LoVo (cell line): Measurements from ENCODE around the gene SLC24A3.

Experiments used
- DNase-seq: peaks from one replicate; pipeline ENCODE4 v3.0.0-alpha.2; 2016; ENCODE audit warnings: low spot score

SLC24A3 gene

GRCh38 chr20:19502169-19502568 is 289.7 kb downstream of the SLC24A3 start:
- DNase-seq = no peak

- no peak for DNase-seq
These were observed 291.8 kb downstream of the SLC24A3 start for GRCh38 chr20:19504251-19504650.

DNA sequence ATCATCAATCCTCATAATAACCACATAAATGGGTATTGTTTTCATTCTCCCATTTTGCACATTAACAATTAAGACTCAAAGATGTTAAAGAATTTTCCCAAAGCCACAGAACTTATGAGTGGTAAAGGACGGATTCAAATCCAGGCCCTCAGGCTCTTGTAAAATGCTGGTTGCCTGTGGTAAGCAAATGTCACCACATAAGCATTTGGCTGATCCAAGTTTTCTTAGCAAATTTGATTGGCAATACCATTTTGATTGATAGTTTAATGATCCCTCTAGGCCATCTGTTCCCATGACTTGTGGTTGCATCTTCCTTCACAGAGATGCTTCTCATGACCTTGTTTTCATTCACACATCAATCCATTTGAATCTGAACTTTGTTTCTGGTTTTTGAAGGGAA is 293.6 kb downstream of the SLC24A3 start:
- no peak for DNase-seq

DNA sequence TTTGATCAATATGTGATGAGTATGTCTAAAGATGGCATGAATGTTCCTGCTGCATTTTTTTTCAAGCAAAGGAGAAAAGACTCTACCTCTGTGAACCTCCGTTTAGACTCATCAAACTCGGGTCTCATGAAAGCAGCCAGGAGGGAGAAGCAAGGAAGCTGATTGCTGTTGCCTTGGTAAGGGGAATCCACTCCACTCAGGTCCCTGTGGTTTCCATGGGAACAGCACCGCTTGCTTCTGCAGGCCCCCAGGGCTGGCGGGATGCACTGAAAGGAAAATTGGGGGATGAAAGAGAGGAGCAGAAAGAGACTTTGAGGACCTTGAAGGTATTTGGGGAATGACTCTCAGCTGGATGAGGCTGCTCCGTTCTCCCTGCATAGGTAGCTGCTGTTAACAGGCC is 296.0 kb downstream of the SLC24A3 start:
- no peak for DNase-seq

GRCh38 chr20:19510611-19511010 is 298.2 kb downstream of the SLC24A3 start:
- DNase-seq = no peak

GRCh38 chr20:19511931-19512330 is 299.5 kb downstream of the SLC24A3 start:
- DNase-seq = no peak

DNA sequence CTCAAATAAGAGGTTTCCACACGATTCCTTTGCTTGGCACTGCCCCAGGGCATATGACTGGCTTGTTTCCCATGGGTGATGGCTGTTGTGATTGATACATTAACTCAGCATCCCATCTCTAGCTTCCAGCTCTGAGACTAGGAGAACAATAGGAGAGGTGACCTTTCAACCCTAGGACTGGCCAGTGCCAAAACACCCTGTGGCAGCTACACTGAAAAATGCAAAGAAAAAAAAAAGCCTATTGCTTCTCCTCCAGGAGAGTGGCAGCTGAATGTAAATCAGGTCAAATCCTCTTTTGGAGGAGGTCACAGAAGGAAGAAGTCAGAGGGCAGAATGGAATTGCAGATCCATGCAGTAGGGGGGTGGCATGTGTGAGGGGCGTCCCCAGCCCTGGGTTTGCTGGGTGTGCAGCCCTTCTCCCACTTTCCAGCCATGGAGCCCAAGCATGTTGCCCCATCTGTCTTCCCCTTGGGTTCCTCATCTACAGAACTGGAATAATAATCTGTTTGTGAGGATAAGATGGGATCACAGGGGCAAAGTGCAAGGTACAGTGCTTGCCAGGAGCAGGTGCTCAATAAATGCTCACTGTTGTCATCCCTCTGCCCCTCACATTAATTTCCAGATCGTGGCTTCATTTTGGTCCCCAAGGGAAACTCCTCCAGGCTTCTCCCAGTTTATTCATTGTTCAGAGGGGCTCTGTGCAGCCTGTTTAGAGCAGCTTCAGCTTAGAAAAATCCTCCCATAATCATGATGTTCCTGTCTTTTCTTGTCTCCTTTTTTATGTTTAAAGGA is 300.6 kb downstream of the SLC24A3 start:
- DNase-seq = no peak

- no peak for DNase-seq
These were observed 302.6 kb downstream of the SLC24A3 start for GRCh38 chr20:19515074-19515473.

DNA sequence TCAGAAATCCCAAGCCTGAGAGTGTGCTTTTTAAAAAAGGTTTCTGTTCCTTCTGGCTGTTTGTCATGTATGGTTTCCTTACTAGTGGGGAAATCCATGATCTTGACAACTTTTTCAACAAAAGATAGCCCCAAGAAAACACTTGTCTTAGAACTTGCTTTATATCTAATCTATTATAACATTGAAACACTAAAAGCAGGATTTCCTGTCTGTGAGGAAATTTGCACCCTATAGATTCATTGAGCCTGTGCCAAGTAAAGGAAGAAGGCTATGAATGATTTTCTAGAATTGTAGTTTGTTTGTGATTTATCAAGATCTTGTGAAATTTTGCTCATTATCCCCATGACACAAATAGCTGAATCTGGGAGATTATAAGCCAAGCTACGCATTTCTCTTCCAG is 307.0 kb downstream of the SLC24A3 start:
- DNase-seq = no peak

- no peak for DNase-seq
These were observed 307.8 kb downstream of the SLC24A3 start for GRCh38 chr20:19520261-19520660.

DNA sequence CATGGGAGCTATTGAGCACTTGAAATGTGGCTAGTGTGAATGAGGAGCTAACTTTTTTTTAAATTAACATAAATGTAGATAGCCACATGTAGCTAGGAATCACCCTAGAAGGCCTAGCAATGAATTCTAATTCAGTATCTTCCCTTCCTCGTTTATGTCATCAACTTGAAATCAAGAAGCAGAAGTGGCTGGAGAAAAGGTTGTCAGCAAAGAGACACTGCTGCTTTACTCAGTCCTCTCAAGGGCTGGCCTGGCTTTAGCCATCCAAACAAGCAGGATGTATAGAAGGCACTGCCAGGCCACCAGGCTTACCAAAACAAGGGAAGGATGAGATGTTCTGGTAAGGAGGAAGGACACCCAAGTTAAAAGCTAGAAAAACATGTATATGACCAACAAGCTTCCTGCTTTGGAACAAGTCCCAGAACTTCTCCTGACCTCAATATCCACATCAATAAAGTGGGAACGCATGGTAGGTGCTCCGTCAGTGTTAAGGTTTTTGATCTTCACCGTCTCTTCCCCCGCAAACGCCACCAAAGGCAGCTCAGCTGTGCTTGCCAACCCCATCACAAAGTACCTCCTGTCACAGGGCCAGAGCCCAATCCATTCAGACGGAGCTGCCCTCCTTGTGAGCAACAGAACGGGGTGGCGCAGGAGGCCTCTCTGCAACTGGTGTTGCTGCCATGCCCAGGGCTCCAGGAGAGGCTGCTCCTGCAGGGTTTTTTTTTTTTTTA is 309.8 kb downstream of the SLC24A3 start:
- no peak for DNase-seq

DNA sequence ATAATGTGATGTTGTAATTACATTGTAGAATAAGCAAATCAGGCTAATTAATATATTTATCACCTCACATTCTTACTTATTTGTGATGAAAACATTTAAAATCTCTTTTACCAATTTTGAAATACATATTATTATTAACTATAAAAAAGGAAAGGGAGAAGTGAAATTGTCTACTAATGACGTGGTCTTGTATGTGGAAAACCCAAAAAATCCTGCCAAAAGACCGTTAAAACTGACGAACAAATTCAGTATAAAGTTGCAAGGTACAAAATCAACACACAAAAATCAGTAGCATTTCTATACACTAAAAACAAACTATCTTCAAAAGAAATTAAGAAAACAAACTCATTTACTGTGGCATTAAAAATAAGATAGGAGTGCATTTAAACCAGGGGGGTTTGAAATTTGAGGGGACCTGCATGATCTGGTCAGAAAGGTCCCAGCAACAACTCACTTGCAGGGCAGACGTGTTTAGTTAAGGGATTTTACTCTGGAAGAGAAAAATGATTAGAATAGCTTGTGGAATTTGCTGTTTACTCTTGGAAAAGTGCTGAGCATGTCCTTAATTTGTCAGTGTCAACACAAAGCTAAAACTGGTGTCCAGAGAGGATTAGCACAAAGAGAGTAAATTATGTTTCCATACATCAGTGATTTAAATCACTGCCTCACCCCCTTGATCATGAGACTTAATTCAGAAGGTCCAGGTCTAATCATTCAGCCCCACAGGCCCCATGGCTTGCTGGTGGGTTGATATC is 310.6 kb downstream of the SLC24A3 start:
- no peak for DNase-seq

DNA sequence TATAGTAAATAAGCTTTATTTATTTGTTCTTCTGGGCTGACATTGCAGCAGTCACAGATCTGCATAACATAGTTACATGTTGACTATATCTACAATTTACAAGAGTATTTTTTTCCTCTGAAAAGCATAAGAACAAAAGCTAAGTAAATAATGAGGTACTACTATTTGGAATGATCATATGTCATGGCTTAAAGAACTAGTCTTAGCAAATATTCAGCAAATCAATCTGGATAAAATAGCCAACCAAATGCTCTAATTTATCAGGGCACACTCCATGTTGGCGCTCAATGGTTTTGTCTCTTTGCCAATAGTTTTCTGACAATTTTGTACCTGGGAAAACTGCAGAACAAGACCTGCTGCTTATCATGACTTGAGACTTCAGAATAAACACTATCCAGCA is 312.2 kb downstream of the SLC24A3 start:
- DNase-seq = no peak

DNA sequence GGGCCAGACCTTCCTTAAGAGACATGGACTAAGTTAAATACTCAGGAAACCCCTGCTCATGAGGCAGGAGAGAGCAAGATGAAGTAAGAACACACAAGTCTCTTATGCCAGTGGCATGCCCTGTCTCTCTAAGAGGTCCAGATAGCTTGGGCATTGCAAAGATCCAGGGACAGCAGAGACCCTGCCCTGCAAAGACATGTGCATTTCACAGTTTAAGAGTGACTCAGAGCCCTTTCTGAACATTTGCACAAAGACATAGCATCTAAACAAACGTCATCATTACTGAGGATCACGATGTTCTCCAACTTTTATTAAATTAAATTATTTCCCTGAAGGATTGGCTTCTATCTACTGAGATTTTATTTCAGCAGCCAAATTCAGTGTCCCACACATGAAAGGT is 315.1 kb downstream of the SLC24A3 start:
- DNase-seq = no peak

GRCh38 chr20:19528286-19529030 is 316.0 kb downstream of the SLC24A3 start:
- no peak for DNase-seq

GRCh38 chr20:19530006-19530405 is 317.6 kb downstream of the SLC24A3 start:
- no peak for DNase-seq

DNA sequence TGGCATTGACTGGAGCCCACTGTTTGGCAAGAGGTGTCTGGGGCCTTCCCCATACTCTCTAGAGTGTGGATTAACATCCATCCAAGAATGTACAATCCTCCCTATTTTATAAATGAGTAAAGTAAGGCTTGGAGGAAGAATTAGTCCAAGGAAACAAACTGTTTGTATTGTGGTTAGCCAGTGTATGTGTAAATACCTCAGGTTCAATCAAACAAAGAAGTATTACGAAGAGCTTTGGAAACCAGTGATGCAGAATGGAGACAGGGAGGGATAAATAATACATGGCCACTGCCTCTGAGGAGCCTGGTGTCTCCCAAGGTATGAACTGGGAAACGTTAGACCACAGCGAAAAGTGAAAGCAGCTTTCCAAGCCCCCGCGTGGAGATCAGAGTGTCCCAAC is 319.0 kb downstream of the SLC24A3 start:
- no peak for DNase-seq

GRCh38 chr20:19538556-19538955 is 326.1 kb downstream of the SLC24A3 start:
- no peak for DNase-seq

GRCh38 chr20:19539191-19539590 is 326.7 kb downstream of the SLC24A3 start:
- DNase-seq = no peak

DNA sequence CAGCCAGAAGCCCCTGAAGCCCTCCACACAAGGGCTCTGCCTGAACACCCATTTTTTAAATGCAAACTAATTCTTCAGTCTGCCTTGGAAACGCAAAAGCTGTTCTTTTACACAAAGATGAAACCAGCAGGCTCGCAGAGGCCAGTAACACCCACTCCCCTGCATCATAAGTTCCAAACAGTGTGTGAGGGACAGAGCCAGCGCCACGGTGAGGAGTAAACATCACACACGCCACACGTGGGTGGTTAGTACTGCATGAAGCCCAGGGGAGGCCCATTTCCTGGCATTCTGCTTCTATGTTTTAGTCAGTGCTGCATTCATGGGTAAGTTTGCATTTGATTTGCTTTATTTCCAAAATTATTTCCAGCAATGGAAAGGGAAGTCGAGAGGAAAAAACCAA is 327.9 kb downstream of the SLC24A3 start:
- no peak for DNase-seq

DNA sequence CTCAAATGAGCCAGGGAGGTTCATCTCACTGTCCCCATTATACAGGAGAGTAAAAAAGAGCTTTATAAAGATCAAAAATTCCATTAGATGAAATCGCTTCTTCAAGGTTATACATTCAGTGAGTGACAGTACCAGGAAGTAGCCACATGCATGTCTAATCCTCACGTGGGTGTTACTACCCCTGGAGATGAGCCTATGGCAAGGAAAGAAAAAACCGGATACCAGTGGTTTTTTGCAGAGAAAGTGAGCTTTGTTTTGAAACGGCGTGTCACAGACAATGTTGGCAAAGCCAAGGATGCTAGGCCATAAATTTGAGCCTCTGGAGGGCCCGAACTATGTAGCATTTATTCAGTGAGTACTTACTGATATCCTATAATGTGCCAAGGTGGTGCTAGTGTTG is 330.7 kb downstream of the SLC24A3 start:
- DNase-seq = no peak

- no peak for DNase-seq
These were observed 332.2 kb downstream of the SLC24A3 start for GRCh38 chr20:19544684-19545083.
